GM19238 (cell line): Measurements from ENCODE around the gene MYO5B.

Source experiments
- DNase-seq: peaks from one replicate; pipeline ENCODE4 v3.0.0; 2011; ENCODE audit warnings: low spot score; ENCODE audit not compliant: insufficient read length

The MYO5B gene

DNA sequence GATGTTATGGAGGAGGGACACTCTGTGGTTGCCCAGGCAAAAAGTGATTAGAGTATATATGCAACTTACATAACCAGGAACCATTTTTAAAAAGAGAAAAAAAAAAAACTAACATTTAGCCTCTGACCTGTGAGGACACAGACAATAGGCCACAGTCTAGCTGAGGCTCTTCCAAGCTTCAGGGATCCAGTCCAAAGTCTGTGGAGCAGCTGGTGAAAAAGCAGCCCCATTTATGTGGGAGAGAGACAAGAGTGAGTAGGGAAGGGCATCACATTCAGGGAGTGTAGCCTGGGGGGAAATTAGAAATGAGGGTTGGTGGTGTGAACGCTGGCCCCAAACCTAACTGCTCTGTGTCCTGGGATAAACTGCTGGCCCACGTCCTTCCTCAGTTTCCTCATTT, 122.8 kb downstream of the MYO5B start:
- DNase-seq: no peak

DNA sequence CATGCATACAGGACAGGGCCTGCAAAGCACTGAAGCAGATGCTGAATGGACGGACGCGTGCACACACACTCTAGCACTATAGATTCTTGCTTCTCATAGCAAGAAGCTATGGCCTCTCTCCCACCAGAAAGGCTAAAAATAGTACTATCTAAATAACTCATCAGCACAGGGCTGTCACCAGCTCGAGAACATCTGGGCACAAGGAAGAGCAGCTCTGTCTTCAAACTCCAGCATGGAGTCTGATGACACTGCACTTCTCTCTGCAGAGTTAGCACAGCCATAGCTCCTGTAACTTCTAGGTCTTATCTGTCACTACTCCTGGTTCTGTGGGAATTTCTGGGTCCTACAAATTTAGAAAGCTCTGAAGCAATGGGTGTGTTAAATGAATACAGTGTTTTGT, 123.5 kb downstream of the MYO5B start:
- DNase-seq: no peak

DNA sequence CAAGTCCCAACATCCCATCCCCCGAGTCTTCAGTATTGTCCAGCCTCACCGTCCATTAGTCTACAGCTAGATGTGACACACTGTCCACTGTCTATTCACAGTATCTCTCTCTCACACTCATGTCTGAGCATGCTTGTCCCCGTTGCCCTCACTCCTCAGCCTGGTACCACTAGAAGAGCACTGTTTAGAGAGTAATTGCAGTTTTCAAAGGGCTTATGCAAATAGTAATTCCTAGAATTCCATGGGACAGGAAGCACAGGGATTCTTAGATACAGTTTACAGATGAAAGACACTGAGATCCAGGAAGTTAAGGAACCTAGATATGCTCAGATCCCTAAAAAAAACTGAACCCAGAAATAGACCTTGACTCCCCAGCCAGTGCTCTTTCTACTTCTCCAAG, 125.5 kb downstream of the MYO5B start:
- no peak for DNase-seq

DNA sequence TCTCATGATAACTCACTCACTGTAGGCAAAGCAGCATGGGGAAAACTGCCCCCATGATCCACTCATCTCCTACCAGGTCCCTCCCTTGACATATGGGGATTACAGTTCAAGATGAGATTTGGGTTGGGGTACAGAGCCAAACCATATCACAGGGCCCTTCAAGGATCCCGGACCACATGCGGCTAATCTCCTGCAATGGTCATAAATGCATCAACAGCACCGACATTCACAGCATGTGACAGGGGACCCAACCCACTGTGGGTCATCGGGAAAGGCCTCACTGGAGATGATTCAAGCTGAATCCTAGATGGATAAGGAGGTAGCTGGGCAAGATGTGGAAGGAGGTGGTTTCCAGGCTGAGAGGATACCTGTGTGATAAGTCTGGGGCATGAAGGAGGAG, 129.4 kb downstream of the MYO5B start:
- no peak for DNase-seq

DNA sequence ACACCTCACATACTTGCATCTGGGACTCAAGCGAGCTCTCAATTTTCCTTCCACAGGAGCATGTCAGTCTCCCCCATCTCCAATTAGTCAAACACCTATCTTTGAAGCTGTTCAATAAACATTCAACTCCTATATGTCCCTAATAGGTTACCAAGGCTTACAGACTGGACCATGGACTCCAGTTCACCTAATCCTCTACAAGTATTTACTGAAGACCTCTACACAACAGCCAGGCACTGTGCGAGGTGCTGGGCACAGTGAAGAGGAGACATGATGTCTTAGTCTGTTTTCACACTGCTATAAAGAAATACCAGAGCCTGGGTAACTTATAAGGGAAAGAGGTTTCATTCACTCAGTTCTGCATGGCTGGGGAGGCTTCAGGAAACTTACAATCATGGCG, 129.9 kb downstream of the MYO5B start:
- no peak for DNase-seq

DNA sequence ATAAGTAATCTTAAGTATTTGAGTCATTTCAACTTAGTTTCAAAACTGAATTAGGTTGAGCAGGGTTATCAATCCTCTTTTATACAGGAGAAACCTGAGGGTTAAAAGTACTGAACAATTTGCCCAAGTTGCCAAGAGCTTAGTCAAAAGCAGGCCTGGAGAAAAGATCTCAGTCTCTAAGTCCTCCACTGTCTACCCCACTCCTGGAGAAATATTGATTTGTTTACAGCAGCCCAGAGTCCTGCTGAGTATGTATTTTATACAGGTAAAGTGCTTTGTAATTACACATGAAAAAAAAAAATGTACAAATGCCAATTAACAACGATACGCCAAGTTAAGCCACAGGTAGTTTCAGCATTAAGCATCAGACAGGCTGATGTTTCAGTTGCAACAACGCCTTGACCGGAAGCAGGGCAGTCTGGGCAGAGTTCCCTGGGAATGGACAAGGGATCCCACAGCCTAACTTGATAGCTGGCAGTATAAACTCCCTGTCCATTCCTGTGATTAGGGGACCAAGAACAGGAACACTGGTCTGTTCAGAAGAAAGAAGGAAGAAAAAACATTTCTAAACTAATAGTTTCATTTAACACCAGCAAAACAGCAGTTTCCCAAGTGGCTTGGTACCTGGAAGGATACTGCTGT, 132.9 kb downstream of the MYO5B start:
- no peak for DNase-seq

DNA sequence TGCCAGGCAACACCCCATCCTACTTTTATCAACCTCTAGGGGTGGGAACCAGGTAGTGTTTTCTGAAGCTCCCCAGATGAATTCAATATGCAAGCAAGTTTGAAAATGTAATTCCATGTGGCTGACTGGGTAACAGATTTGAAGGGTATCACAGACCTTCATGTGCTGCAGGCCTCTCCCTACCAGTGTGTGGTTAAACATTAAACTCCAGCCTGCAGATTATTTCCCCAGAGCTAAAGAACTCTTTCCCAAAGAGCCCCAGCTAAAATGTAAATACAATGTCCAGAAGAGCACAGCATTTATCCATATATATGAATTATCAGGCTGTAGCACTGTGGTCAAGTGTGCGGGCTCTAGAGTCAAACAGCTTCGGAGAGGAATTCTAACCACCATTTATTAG, 134.1 kb downstream of the MYO5B start:
- no peak for DNase-seq

DNA sequence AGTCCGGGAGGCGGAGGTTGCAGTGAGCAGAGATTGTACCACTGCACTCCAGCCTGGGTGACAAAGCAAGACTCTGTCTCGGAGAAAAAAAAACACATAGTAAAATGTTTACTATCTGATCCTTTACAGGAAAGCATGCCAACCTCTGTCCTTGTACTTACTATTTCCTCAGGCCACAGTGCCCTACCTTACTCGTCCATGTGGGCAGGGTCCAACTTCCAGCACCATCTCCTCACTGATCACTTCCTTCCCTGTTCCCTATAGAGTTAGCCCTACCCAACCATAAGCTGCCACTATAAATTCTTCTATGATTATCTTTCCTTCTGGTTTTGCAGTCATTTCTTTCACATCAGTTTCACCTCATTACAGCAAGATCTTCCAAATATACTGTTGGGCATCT, 136.2 kb downstream of the MYO5B start:
- DNase-seq: no peak

DNA sequence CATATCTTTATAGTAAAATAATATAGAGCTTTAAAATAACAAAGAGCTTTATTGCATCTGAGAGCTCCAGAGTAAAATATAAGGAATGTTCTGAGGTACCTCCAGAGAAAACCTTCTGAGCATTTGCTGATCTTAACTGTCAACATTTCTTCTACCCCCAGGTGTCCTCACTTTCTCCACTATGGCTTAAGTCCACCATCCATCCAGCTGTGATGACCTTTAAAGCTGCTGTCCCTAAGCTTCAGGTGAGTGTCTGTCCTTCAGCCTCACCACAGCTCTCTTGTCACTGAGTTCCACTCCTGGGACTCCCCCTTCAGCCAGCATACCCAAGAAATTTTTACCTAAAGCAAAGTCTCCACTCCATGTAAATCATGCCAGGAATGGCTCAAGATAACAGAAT, 137.9 kb downstream of the MYO5B start:
- DNase-seq: no peak

DNA sequence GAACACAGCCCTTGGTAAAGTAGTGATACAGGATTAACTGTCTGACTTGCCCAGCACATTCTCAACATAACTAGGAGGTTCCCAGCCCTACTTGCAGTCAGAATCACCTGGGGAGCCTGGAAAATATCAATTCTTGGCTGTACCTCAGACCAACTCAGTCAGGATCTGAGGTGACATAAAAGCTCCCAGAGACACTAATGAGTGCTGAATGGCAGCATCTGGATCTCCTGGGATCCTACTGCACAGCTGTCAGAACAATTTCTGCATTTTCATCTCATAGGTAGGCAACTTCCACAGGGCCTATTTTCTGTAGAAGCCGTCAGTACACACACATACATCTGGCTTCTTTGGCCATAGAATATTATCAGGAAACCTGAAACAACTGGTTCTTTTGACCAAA, 138.8 kb downstream of the MYO5B start:
- DNase-seq: no peak

DNA sequence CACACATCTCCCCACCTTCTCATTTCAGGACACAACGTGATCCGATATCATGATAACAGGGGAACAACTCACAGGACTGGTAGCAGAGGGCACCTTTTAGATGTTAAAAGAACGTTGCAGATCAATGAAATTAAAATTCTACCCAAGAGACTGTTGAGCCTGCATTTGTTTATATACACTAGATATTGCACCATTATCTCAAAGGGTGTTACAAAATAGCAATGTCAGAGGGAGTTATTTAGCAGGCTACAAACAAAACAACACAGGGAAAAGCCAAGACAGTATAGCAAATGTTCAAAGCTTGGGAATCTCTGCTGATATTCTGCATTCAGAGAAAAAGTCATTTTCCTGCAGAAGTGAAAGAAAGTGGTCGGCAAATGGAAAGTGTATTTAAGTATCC, 139.5 kb downstream of the MYO5B start:
- DNase-seq: no peak

DNA sequence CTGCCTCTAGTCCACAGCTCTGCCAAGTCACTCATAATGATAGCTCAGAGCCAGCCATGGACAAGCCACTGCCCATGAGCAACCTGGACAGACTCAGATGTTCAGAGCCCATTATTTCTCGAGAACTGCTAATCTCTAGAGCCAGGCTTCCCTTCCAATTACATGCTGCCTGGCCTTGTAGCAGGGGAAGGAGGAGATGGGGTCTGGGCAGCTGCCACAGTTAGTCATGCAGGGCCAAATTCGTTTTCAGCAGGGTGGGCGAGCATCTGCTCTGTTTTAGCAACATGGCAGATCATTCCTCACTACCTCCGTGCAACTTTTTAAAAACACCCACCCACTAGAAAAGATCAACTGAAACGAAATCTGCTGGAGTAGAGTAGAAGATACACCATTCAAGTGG, 141.8 kb downstream of the MYO5B start:
- no peak for DNase-seq

DNA sequence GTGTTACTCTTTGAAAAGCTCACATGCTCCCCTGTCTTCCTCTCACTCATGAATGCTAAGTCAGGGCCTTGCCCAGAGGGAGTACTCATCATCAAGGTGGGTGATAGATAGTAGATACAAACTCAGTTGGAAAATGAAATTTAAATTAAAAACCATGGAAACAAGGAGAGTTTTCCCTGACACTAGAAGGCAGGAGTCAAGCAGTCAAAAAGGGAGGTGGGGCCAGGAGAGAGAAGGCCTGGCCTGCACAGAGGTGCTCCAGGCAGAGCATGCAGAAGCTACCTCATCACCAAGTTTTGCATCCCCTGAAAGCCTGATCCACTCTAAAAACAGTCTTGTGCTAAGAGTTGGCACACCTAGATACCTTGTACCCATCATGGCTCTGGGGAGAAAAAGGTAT, 143.7 kb downstream of the MYO5B start:
- no peak for DNase-seq

DNA sequence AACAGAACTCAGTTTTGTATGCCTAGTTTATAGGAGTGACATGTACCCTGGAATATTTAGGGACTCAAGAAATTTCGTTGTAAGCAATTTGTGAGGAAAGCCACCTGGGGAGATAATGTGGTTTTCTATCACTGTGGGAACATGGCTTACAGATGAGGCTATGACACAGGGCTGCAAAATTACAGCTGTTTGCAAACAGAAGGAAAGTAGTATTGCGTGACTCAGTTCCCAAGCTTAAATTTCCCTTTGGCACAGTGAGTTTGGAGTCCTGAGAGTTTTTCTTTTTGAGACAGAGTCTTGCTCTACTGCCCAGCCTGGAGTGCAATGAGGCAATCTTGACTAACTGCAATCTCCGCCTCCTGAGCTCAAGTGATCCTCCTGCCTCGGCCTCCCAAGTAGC, 149.8 kb downstream of the MYO5B start:
- DNase-seq: no peak

DNA sequence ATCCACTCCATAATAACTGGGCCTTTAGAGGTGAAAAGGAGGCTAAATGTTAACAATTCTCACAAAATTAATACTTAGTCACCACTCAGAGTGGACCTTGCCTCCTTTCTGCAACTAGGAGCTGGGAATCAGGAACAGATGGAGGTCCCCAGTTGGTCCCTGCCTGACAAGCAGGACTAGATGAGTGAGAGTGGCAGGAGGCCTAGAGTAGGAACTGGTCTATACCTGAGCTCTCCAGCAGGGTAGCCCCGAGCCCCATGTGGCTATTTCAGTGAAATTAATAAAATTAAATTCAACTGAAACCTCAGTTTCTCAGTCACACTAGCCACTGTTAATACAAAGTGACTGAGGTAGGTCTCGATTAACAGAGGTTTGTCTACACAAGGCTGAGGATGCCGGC, 150.5 kb downstream of the MYO5B start:
- no peak for DNase-seq

DNA sequence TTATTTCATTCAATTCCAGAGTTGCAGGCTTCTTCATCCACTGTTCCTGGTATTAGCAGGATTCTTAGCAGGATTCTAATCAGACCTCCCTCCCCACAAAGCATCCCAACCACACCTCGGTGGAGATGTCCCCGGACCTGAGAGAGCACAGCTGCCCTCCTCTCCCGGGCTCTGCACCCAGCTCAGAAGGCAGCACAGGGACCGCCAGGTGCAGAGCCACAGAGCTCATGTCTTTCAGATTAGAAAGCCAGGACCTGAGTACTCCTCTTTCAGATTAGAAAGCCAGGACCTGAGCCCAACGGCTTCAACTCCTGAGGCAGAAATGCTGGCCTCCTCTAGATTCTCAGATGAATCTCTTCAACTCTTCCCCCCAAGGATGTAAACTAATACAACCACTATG, 152.3 kb downstream of the MYO5B start:
- no peak for DNase-seq

DNA sequence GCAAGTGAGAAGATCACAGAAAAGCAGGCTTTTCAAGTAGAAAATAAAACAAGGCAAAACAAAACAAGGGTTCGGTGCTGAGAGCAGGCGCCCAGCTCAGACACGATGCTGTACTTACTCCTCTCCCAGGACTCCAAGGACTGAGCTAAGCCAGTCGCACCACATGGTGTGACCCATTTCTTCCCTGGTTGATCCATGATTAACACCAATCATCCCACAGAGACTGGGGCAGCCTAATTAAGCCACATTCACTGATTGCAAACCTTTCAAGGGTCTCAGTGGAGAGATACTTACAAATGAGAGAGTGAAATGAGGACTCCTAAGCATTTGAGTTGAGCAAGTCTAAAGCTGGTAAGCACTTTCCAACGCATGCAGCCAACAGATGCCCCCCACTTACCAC, 155.2 kb downstream of the MYO5B start:
- no peak for DNase-seq

DNA sequence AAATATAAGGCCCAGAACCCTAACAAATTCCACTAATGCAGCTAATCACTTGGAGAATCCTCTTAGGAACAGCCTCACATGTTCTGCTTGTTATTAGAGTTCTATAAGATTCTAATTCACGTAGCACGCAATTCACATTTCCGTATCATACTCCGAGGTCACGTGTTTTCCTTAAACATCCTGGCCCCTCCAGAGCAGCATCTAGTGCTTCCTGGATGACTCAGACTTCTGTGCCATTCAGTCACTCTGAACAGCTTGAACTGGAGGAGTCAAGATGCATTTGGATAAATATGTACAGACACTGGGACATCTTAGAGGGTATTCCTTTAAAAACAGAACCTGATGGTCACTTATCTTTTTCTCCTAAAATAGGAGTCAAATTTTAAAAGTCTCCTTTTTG, 156.5 kb downstream of the MYO5B start:
- DNase-seq: no peak

DNA sequence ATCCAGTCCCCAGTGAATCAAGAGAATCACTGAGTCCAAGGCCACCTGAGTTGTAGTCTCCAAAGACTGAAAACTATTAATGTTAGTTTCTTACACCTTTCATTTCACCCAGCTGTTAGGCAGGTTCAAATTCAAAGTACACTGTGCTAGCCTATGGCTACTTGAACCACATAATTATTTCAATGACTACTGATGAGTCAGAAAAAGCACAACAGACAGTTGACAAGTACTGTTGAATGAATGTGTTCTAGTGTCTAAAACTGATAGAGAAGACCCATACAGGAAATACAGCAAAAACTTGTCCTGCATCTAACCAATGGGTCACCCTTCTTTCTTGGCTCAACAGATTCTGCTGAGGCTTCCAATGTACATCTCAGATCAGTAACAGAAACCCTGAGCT, 160.9 kb downstream of the MYO5B start:
- DNase-seq: no peak

DNA sequence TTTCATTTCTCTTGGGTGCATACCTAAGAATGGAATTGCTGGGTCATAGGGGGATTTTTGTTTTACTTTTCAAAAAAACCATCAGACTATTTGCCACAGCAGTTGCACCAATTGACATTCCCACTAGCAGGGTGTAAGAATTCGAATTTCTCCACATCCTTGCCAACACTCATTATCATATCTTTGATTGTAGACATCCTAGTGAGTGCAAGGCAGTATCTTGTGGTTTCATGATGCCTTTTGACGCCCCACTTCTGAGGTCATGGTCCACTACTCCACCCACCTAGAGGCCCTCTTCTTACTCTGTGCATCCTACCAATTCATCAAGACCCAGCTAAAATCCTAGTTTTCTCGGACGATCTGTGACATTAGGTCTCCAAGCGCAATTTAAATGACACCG, 161.9 kb downstream of the MYO5B start:
- DNase-seq: no peak

DNA sequence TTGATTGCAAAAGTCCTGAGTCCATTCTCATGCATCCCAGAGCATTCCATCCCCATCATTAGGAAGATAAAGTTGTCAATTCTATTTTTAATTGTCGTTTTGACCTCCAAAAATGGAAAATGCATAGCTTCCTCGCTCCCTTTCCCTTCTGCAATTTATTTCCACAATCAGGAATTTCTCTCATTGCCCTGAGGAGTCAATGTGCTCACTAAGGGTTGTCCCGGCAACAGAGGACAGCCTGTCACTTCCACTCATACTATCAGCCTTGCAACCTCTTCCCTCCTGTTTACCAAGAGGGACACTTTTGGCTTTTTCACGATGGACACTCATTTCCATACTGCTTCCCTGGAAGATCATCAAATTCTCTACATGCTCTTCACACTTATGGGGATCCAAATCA, 164.8 kb downstream of the MYO5B start:
- no peak for DNase-seq

DNA sequence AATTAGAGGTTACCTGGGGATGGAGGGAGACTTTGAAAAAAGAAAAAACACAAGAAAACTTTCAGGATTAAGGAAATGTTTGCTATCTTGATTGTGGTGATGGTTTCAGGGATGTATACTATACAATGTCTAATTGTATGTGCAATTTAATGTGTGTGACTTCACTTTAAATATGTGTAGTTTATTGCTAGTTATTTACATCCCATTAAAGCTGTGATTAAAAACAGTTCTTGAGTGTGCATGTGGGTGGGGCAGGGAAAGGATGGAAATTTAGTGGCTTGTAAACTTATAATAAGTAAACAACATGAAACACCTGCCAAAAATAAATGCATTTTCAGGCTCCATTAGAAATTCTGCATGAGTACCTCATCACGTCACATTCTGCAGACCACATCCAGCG, 167.0 kb downstream of the MYO5B start:
- DNase-seq: no peak

DNA sequence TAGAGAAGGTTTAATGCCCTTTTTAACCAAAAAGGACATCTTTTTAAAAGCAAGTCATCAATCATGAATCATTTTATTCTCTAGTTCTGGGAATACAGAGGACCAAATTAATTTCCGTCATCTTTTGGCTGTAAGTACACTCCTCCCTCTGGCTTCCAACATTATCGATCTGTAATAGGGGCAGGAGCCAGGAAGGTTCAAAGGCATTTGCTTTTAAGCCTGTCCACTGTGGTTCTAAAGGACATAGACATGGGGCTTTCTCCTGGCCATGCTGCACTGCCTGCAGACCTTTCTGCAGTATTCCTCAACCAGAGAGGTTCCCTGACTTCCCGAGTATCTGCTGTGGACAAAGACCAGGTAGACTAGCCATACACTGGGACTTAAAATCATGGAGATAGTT, 170.5 kb downstream of the MYO5B start:
- no peak for DNase-seq

DNA sequence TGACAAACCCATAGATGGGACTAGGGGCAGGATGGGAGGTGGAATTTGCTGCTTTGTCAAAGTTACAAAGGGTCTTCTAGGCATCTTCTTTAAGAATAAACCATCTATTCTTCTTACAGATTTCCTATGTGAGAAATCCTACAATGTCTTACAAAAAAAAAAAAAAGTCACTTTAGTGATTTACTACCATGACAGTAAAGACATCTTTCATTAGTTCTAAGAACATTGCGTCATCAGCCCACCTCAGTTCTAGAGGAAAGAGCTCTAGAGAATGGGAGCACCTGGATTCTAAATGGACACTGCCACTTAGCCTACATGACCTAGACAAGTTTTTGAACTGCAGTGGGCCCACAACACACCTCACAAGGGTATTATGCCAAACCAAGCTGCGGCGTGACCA, 172.0 kb downstream of the MYO5B start:
- no peak for DNase-seq
